SK-N-SH (cell line): ENCODE data around the gene SEC16A. TPM values are rescaled to one million over a fixed set of nuclear protein-coding genes. Genes with fewer than 3 reads are reported as not detected.
"Not testable (repeated sequence)": the region's sequence is repeated elsewhere in the genome, so short reads cannot be mapped to it uniquely, and the experiment has no call there.

Experiments used
- CTCF ChIA-PET: fragments of 300-600, 350-600 bp; formaldehyde crosslinking; extraction: SDS; loops from one replicate; lab custom pipeline; 2021; lab: Yijun Ruan, JAX
- POLR2A ChIA-PET: fragments of 350-600 bp; sonication (Branson Sonifier 250); formaldehyde crosslinking; extraction: SDS; loops from one replicate; lab custom pipeline; 2020; ENCODE audit warnings: antibody characterized with exemption, inconsistent platforms; lab: Yijun Ruan, JAX
- DNase-seq: peaks from one replicate; pipeline ENCODE4 v3.0.0; 2012
- H2AFZ ChIP-seq: fragments of 200-600 bp; sonication (generic); 2 replicates; pipeline ENCODE4 v1.8.1; 2016; ENCODE audit warnings: antibody characterized with exemption, mild to moderate bottlenecking, low read depth
- H3F3A ChIP-seq: fragments of 200-600 bp; sonication (generic); replicated peaks from 2 replicates; pipeline ENCODE3; 2016; ENCODE audit warnings: antibody characterized with exemption, mild to moderate bottlenecking; ENCODE audit not compliant: insufficient read depth
- H3K27ac ChIP-seq, 2 experiments: fragments of 200-500 bp in 1 of 2; fragments of 200-600 bp in 1 of 2; sonication (Bioruptor generic) in 1 of 2; sonication (generic), shearing (Covaris generic) in 1 of 2; 2 replicates each; pipeline versions ENCODE4 v1.5.1 to v1.6.1; 2014 to 2016; ENCODE audit warnings: low read depth in 2 of 2, inconsistent platforms in 1 of 2, low read length in 1 of 2, mild to moderate bottlenecking in 1 of 2, mixed read lengths in 1 of 2
- H3K27me3 ChIP-seq: fragments of 200-600 bp; sonication (generic), shearing (Covaris generic); 2 replicates; pipeline ENCODE4 v1.6.1; 2016; ENCODE audit warnings: mixed run types; ENCODE audit not compliant: insufficient read depth
- H3K36me3 ChIP-seq, 2 experiments: fragments of 200-500 bp in 1 of 2; fragments of 200-600 bp in 1 of 2; sonication (Bioruptor generic) in 1 of 2; sonication (generic) in 1 of 2; replicated peaks in 1 of 2; 2 replicates each; pipeline versions ENCODE3 to v1.5.1; 2014 to 2016; ENCODE audit warnings: low read length in 1 of 2, mild to moderate bottlenecking in 1 of 2; ENCODE audit not compliant: insufficient read depth in 2 of 2, control insufficient read depth in 1 of 2
- H3K4me1 ChIP-seq, 2 experiments: fragments of 200-500 bp in 1 of 2; fragments of 200-600 bp in 1 of 2; sonication (Bioruptor generic) in 1 of 2; sonication (generic), shearing (Covaris generic) in 1 of 2; 2 replicates each; pipeline versions ENCODE4 v1.5.1 to v1.6.1; 2014 to 2016; ENCODE audit warnings: low read depth in 1 of 2, low read length in 1 of 2, mixed run types in 1 of 2; ENCODE audit not compliant: insufficient read depth in 2 of 2, control insufficient read depth in 1 of 2
- H3K4me2 ChIP-seq: fragments of 200-600 bp; sonication (generic), shearing (Covaris generic); 2 replicates; pipeline ENCODE4 v1.6.1; 2017; ENCODE audit warnings: mixed run types
- H3K4me3 ChIP-seq, 2 experiments: fragments of 200-500 bp in 1 of 2; fragments of 200-600 bp in 1 of 2; sonication (Bioruptor generic) in 1 of 2; sonication (generic), shearing (Covaris generic) in 1 of 2; 2 replicates each; pipeline versions ENCODE4 v1.5.1 to v1.8.1; 2014 to 2016; ENCODE audit warnings: low read depth in 2 of 2, inconsistent platforms in 1 of 2, low read length in 1 of 2, mild to moderate bottlenecking in 1 of 2, mixed read lengths in 1 of 2, moderate library complexity in 1 of 2
- H3K79me2 ChIP-seq: fragments of 200-600 bp; sonication (generic); 2 replicates; pipeline ENCODE4 v1.8.1; 2017; ENCODE audit warnings: mild to moderate bottlenecking; ENCODE audit not compliant: insufficient read depth
- H3K9ac ChIP-seq: fragments of 200-600 bp; sonication (generic); 2 replicates; pipeline ENCODE4 v1.6.1; 2017; ENCODE audit warnings: mixed run types
- H3K9me2 ChIP-seq: fragments of 200-600 bp; sonication (generic); 2 replicates; pipeline ENCODE4 v1.6.1; 2017; ENCODE audit warnings: mixed run types
- H3K9me3 ChIP-seq: fragments of 200-600 bp; sonication (generic); 2 replicates; pipeline ENCODE4 v1.6.1; 2017; ENCODE audit warnings: mixed run types, mild to moderate bottlenecking, moderate library complexity
- H4K20me1 ChIP-seq: fragments of 200-600 bp; sonication (generic); 2 replicates; pipeline ENCODE4 v1.6.1; 2017; ENCODE audit warnings: mild to moderate bottlenecking, mixed run types; ENCODE audit not compliant: insufficient read depth
- CTCF ChIP-seq: fragments of 200-600 bp; sonication (generic); IDR thresholded peaks from 2 replicates; pipeline ENCODE4 v1.6.1; 2017; ENCODE audit warnings: antibody characterized with exemption, mild to moderate bottlenecking, moderate library complexity
- MXI1 ChIP-seq: IDR thresholded peaks from 2 replicates; pipeline ENCODE4 v1.6.1; 2012; ENCODE audit warnings: mild to moderate bottlenecking, low read depth, low read length, improper control_type of control experiment
- REST ChIP-seq: IDR thresholded peaks from 2 replicates; pipeline ENCODE4 v1.6.1; 2012; ENCODE audit warnings: mild to moderate bottlenecking, low read depth, low read length, moderate library complexity
- RFX5 ChIP-seq: IDR thresholded peaks from 2 replicates; pipeline ENCODE4 v1.6.1; 2012; ENCODE audit warnings: mild to moderate bottlenecking, improper control_type of control experiment, low read length
- SMC3 ChIP-seq: IDR thresholded peaks from 2 replicates; pipeline ENCODE4 v1.6.1; 2012; ENCODE audit warnings: low read depth, low read length, improper control_type of control experiment
- TEAD4 ChIP-seq: IDR thresholded peaks from 2 replicates; pipeline ENCODE4 v1.4.0; 2012; ENCODE audit warnings: mild to moderate bottlenecking, borderline replicate concordance; ENCODE audit not compliant: insufficient read depth
- USF2 ChIP-seq: fragments of 150-350 bp; IDR thresholded peaks from 2 replicates; pipeline ENCODE4 v1.6.1; 2017; ENCODE audit warnings: antibody characterized with exemption, low read length, low read depth, borderline replicate concordance
- WGBS: methylation state at CpG from one replicate; pipeline ENCODE4 v1.1.6; 2017; ENCODE audit warnings: low lambda C conversion rate; 5-methylcytosine and 5-hydroxymethylcytosine counted together
- polyA plus RNA-seq, 3 experiments: library from polyadenylated mRNA; depleted of rRNA; stranded (reverse); fragments of >200 nt; gene quantifications; 2 replicates each; pipeline ENCODE4 v1.2.3, GENCODE V29; 2012

The SEC16A gene
- polyA plus RNA-seq, 1 of the 3 experiments (the other 2 are of a cell fraction), result 25.9 TPM

GRCh38 chr9:136407911-136408310 lies 74.9 kb downstream of the SEC16A start:
- Histone ChIP-seq H3K36me3 (peaks cover 21 to 54% of the 10 kb centered on the region in 2 experiments), H3K27ac (no peak overlapping the region), H3K4me2 (no peak overlapping the region), H3K4me1 (peaks cover 16 to 24% of the 10 kb centered on the region in 2 experiments), H3K9me2 (no peaks in the 10 kb centered on the region), H3K9me3 (no peaks in the 10 kb centered on the region), H3K79me2 (peaks cover 48% of the 10 kb centered on the region), H3K9ac (no peak overlapping the region), H3F3A (peaks cover 9% of the 10 kb centered on the region), H3K4me3 (no peak overlapping the region), H4K20me1 (peaks cover 7% of the 10 kb centered on the region), H3K27me3 (no peaks in the 10 kb centered on the region), H2AFZ (no peak overlapping the region)
- ChIA-PET CTCF (interaction anchor here (2.6 to 3.6 kb wide), 2 partner anchors 7 to 43 kb away, joined by 20 to 26 read pairs; partner anchors contain the start of genes DNLZ and SNAPC4), POLR2A (no interaction called here)
- WGBS, result 91% methylated on average over 7 of the region's 7 CpGs
- no peak for DNase-seq
- TF ChIP-seq SMC3 (no peak), CTCF (no peak), MXI1 (no peak), REST (no peak), USF2 (no peak), TEAD4 (no peak), RFX5 (no peak)

GRCh38 chr9:136407061-136407460 lies 75.8 kb downstream of the SEC16A start:
- H3K27me3 ChIP-seq, CTCF ChIA-PET, POLR2A ChIA-PET: not testable (repeated sequence)

GRCh38 chr9:136405904-136406303 lies 76.9 kb downstream of the SEC16A start:
- peaks cover 11% of the 10 kb centered on the region in 2 experiments; a peak in 3 of 4 replicates for H3K4me1 ChIP-seq
- DNase-seq, H4K20me1 ChIP-seq, H3K27me3 ChIP-seq, H3K9me3 ChIP-seq, H3K9me2 ChIP-seq, H3K27ac ChIP-seq, POLR2A ChIA-PET, H3K9ac ChIP-seq, H3K4me3 ChIP-seq, H2AFZ ChIP-seq, H3K4me2 ChIP-seq: not testable (repeated sequence)
- CTCF ChIA-PET, result interaction anchor here (1.0 to 1.3 kb wide), 2 partner anchors 14 to 42 kb away, joined by 3 to 5 read pairs; partner anchors contain the start of gene DNLZ
- H3K36me3 ChIP-seq, result peaks cover 13 to 58% of the 10 kb centered on the region in 2 experiments
- 96% methylated on average over 8 of the region's 10 CpGs for WGBS
- H3F3A ChIP-seq, result peaks cover 15% of the 10 kb centered on the region
- peaks cover 28% of the 10 kb centered on the region for H3K79me2 ChIP-seq

More at GRCh38 chr9:136407061-136407460, 75.8 kb downstream of the SEC16A start:
- Histone ChIP-seq H3K36me3 (peaks cover 14 to 54% of the 10 kb centered on the region in 2 experiments), H3F3A (peaks cover 10% of the 10 kb centered on the region), H3K79me2 (peaks cover 40% of the 10 kb centered on the region), H3K4me1 (peaks cover 16 to 22% of the 10 kb centered on the region in 2 experiments)
- H3K4me3 ChIP-seq, H4K20me1 ChIP-seq, H2AFZ ChIP-seq, H3K27ac ChIP-seq, H3K9me2 ChIP-seq, DNase-seq, H3K4me2 ChIP-seq, H3K9ac ChIP-seq, H3K9me3 ChIP-seq: not testable (repeated sequence)
- 95% methylated on average over 17 of the region's 28 CpGs for WGBS
